Rectal smooth muscle tissue (tissue), 1 donor: ENCODE measurements around the gene VASH2.

Source experiments
- H3K27ac ChIP-seq: one replicate; pipeline ENCODE4 v1.7.0; 2013; ENCODE audit warnings: low read depth, low read length, inconsistent platforms
- H3K27me3 ChIP-seq: one replicate; pipeline ENCODE4 v1.7.0; 2013; ENCODE audit warnings: low read length; ENCODE audit not compliant: control insufficient read depth, insufficient read depth
- H3K36me3 ChIP-seq: one replicate; pipeline ENCODE4 v1.7.0; 2013; ENCODE audit warnings: low read length; ENCODE audit not compliant: control insufficient read depth, insufficient read depth
- H3K4me1 ChIP-seq: one replicate; pipeline ENCODE4 v1.7.0; 2013; ENCODE audit warnings: low read length; ENCODE audit not compliant: control insufficient read depth, insufficient read depth
- H3K4me3 ChIP-seq: one replicate; pipeline ENCODE4 v1.7.0; 2013; ENCODE audit warnings: low read length
- H3K9ac ChIP-seq: one replicate; pipeline ENCODE4 v1.7.0; 2013; ENCODE audit warnings: low read length

VASH2 gene

GRCh38 chr1:212967801-212968200 lies 17.5 kb downstream of the VASH2 start:
- Histone ChIP-seq H3K27me3 (no peaks in the 10 kb centered on the region), H3K4me3 (no peak overlapping the region), H3K36me3 (no peaks in the 10 kb centered on the region), H3K27ac (no peak overlapping the region), H3K9ac (no peak overlapping the region), H3K4me1 (no peaks in the 10 kb centered on the region)

- Histone ChIP-seq H3K27ac (no peak overlapping the region), H3K4me3 (no peak overlapping the region), H3K9ac (no peak overlapping the region), H3K4me1 (no peaks in the 10 kb centered on the region), H3K27me3 (no peaks in the 10 kb centered on the region), H3K36me3 (no peaks in the 10 kb centered on the region)
These were observed 18.1 kb downstream of the VASH2 start for GRCh38 chr1:212968368-212968863.

DNA sequence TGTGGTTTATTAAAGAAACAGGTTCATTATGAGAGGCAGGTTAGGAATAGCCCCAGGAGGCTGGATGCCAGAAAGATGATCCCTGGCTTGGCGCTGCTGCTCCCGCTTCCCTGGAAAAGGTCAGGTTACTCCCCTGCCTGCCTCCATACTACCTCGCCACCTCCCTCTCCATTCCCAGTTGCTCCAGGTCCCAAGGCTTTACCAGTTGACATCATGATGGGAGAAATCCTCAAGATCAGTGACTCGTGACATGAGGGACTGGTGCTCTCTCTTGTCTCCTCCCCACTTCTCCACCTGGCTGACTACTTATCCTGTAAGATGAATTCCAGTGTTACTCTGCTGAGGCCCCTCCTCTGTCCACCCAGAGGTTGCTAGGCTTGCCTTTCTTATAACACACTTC lies 19.7 kb downstream of the VASH2 start:
- Histone ChIP-seq H3K27me3 (no peaks in the 10 kb centered on the region), H3K9ac (no peak overlapping the region), H3K36me3 (no peaks in the 10 kb centered on the region), H3K4me1 (no peaks in the 10 kb centered on the region), H3K27ac (no peak overlapping the region), H3K4me3 (no peak overlapping the region)

DNA sequence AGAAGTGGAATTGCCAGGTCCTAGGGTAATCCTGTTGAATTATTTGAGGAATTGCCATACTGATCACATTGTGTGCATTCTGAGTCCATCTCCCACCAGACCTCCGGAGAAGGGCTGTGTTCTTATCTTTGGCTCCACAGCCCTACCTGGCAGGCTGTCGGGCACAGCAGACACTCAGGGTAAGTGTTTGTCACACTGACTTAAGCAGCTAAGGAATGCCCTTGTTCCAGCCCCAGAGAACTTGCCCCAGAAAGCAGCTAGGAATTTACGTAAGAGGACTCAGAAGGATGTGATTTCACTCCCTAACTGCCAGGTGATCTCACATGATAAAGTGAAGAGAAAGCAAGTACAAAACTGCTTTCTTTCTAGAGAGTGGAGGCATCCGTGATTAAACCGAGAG lies 21.0 kb downstream of the VASH2 start:
- Histone ChIP-seq H3K4me1 (no peaks in the 10 kb centered on the region), H3K27me3 (no peaks in the 10 kb centered on the region), H3K27ac (no peak overlapping the region), H3K9ac (no peak overlapping the region), H3K36me3 (no peaks in the 10 kb centered on the region), H3K4me3 (no peak overlapping the region)

DNA sequence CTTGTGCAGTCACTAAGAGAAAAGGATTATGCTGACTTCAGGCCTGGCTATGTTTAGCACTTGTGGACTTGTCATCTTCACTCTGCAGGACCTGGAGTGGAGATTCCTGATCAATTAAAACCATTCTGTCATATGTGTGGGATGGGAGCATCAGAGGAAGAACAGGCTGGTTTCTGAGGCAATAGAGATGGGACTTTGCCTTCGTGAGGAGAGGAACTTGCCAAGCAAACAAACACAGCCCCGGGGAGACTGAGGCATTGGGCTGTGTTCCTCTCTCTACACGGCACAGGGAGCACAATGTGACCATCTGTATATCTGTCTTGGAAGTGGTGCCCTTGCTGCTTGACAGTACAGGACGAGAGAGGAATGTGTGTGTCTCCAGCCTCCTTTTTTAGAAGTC lies 23.1 kb downstream of the VASH2 start:
- Histone ChIP-seq H3K27ac (no peak overlapping the region), H3K9ac (no peak overlapping the region), H3K27me3 (no peaks in the 10 kb centered on the region), H3K36me3 (no peaks in the 10 kb centered on the region), H3K4me3 (no peak overlapping the region), H3K4me1 (no peaks in the 10 kb centered on the region)

GRCh38 chr1:212973899-212974298 lies 23.6 kb downstream of the VASH2 start:
- H3K27me3 ChIP-seq, result no peaks in the 10 kb centered on the region
- H3K4me3 ChIP-seq, result no peak overlapping the region
- H3K36me3 ChIP-seq, result no peaks in the 10 kb centered on the region
- no peak overlapping the region for H3K27ac ChIP-seq
- no peaks in the 10 kb centered on the region for H3K4me1 ChIP-seq
- H3K9ac ChIP-seq, result no peak overlapping the region

GRCh38 chr1:212974711-212975110 lies 24.4 kb downstream of the VASH2 start:
- Histone ChIP-seq H3K9ac (no peak overlapping the region), H3K4me1 (no peaks in the 10 kb centered on the region), H3K27me3 (no peaks in the 10 kb centered on the region), H3K4me3 (no peak overlapping the region), H3K36me3 (no peaks in the 10 kb centered on the region), H3K27ac (no peak overlapping the region)

DNA sequence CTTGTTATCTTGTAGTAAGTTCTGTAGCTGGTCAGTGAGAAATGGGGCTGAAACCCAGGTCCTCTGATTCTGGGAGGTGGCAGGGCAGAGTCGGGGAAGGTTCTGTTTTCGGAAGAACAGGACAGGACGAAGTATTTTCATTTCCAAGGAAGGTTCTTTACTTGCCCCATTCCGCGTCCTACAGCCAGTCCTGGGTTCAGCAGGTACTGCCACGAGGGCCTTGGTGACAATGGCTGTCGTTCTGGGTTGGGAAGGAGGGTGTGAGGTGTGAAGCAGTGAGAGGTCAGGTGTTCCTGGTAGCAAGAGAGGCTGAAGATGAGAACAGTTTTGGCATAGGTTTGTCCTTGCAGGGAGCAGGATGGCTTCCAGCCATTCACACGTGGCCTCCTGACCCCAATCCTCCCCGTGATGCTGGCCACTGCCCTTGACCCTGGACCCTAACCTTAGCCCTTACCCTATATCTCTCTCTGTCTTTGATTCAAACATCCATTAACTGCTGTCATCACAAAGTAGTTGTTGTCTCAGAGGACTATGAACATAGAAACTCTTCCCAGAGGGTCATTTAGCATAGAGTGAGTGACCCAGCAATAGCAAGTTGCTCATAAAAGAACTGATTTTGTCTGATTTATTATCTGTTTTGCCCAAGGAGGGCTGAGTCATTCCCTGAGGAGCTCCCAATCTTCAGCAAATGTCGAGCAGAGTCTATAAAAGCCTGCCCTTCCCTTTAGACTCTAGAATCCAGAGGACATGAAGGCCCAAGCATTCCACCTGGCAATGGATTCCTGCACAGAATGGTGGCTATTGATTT lies 25.0 kb downstream of the VASH2 start:
- H3K36me3 ChIP-seq, result no peaks in the 10 kb centered on the region
- no peak overlapping the region for H3K4me3 ChIP-seq
- no peaks in the 10 kb centered on the region for H3K27me3 ChIP-seq
- no peak overlapping the region for H3K27ac ChIP-seq
- no peak overlapping the region for H3K9ac ChIP-seq
- H3K4me1 ChIP-seq, result no peaks in the 10 kb centered on the region

GRCh38 chr1:212976586-212976985 lies 26.2 kb downstream of the VASH2 start:
- H3K9ac ChIP-seq, result no peak overlapping the region
- no peaks in the 10 kb centered on the region for H3K4me1 ChIP-seq
- H3K27ac ChIP-seq, result no peak overlapping the region
- no peaks in the 10 kb centered on the region for H3K36me3 ChIP-seq
- H3K4me3 ChIP-seq, result no peak overlapping the region
- no peaks in the 10 kb centered on the region for H3K27me3 ChIP-seq

GRCh38 chr1:212977781-212978645 lies 27.7 kb downstream of the VASH2 start:
- no peaks in the 10 kb centered on the region for H3K36me3 ChIP-seq
- H3K9ac ChIP-seq, result no peak overlapping the region
- no peaks in the 10 kb centered on the region for H3K4me1 ChIP-seq
- no peak overlapping the region for H3K4me3 ChIP-seq
- H3K27ac ChIP-seq, result no peak overlapping the region
- no peaks in the 10 kb centered on the region for H3K27me3 ChIP-seq

- Histone ChIP-seq H3K4me3 (no peak overlapping the region), H3K9ac (no peak overlapping the region), H3K27me3 (no peaks in the 10 kb centered on the region), H3K36me3 (no peaks in the 10 kb centered on the region), H3K27ac (no peak overlapping the region), H3K4me1 (no peaks in the 10 kb centered on the region)
These were observed 29.2 kb downstream of the VASH2 start for GRCh38 chr1:212979340-212980122.

GRCh38 chr1:212980123-212980785 lies 29.9 kb downstream of the VASH2 start:
- Histone ChIP-seq H3K4me1 (no peaks in the 10 kb centered on the region), H3K36me3 (no peaks in the 10 kb centered on the region), H3K27me3 (no peaks in the 10 kb centered on the region), H3K9ac (no peak overlapping the region), H3K4me3 (no peak overlapping the region), H3K27ac (no peak overlapping the region)
